K562 (cell line): ENCODE measurements around the gene C1orf116. TPM values are rescaled to one million over a fixed set of nuclear protein-coding genes. Genes with fewer than 3 reads are reported as not detected.
A peak's percentile ranks its signal among the peaks of the same experiment; 100 is the strongest.

Experiments used
- BRF2 ChIP-seq: IDR thresholded peaks from 3 replicates; pipeline ENCODE4 v1.6.1; 2011; ENCODE audit warnings: borderline replicate concordance, mild to moderate bottlenecking; ENCODE audit not compliant: insufficient read length, insufficient read depth
- ELF4 ChIP-seq: fragments of 450-650 bp; formaldehyde crosslinking; IDR thresholded peaks from 2 replicates; pipeline ENCODE4 v1.4.0; 2022; ENCODE audit warnings: missing genetic modification characterization
- MCM3 ChIP-seq: fragments of 450-650 bp; IDR thresholded peaks from 2 replicates; pipeline ENCODE4 v1.6.1; 2016
- MGA ChIP-seq: fragments of 450-650 bp; IDR thresholded peaks from 2 replicates; pipeline ENCODE4 v1.6.1; 2016; ENCODE audit warnings: mild to moderate bottlenecking, moderate library complexity
- MIER1 ChIP-seq: fragments of 450-650 bp; IDR thresholded peaks from 2 replicates; pipeline ENCODE4 v1.6.1; 2016; ENCODE audit warnings: antibody characterized with exemption, mild to moderate bottlenecking, low read depth
- PKNOX1 ChIP-seq: fragments of 450-650 bp; IDR thresholded peaks from 2 replicates; pipeline ENCODE4 v1.6.1; 2016
- RBM25 ChIP-seq: fragments of 200-400 bp; formaldehyde crosslinking; IDR thresholded peaks from 2 replicates; pipeline ENCODE4 v1.6.1; 2018; ENCODE audit warnings: low read length, low read depth, moderate library complexity; ENCODE audit not compliant: severe bottlenecking
- SNRNP70 ChIP-seq: fragments of 200-400 bp; formaldehyde crosslinking; optimal IDR thresholded peaks from 2 replicates; pipeline ENCODE3; 2017; ENCODE audit warnings: low read depth, low read length
- TFAP4 ChIP-seq: sonication (generic); formaldehyde crosslinking; IDR thresholded peaks from 2 replicates; pipeline ENCODE4 v1.8.0; 2022; ENCODE audit warnings: missing genetic modification reagents, mild to moderate bottlenecking, moderate library complexity, borderline replicate concordance
- polyA plus RNA-seq, 8 experiments: library from polyadenylated mRNA; depleted of rRNA in 4 of 8; stranded (reverse) in 5 of 8; unstranded in 3 of 8; fragments of >200 nt; fragmentation: Nextera tagmentation in 2 of 8; fragmentation: Illumina TruSeq in 1 of 8; extraction: Ambion mirVana in 2 of 8; extraction: Trizol in 1 of 8; gene quantifications; 2 replicates each; pipeline versions ENCODE4 v1.2.1 to v1.2.3, GENCODE V29; 2011 to 2014; ENCODE audit warnings: inconsistent platforms in 1 of 8, missing spikeins in 1 of 8
- total RNA-seq, 7 experiments: library from RNA; depleted of rRNA in 6 of 7; stranded (reverse); fragments of >200 nt in 6 of 7; fragmentation: Illumina TruSeq in 2 of 7; extraction: Trizol in 2 of 7; gene quantifications; 2 replicates each; pipeline versions ENCODE4 v1.2.1 to v1.2.3, GENCODE V29; 2011 to 2021; ENCODE audit warnings: low replicate concordance in 1 of 7

The C1orf116 gene
- total and polyA plus RNA-seq, 9 of the 15 experiments (the other 6 are each of a cell fraction or from before 2014, with no cell fraction given), result 0.62 to 3.0 (median 0.95) TPM

GRCh38 chr1:207021876-207022596 is 10.5 kb downstream of the C1orf116 start (continued):
- TF ChIP-seq BRF2 (no peak), TFAP4 (CRISPR knock-in tag) (0 out of 2 replicates have a peak, but pooled peaks have one; percentile 18), MGA (0 out of 2 replicates have a peak, but pooled peaks have one; percentile 12), SNRNP70 (peak; percentile 67), ELF4 (no peak), PKNOX1 (no peak), RBM25 (no peak), MIER1 (0 out of 2 replicates have a peak, but pooled peaks have one; percentile 29), MCM3 (no peak)
